ENCODE measurements around the gene PPARA.
A peak's percentile ranks its signal among the peaks of the same experiment; 100 is the strongest.

GRCh38 chr22:46115755-46116490 lies 34.4 kb upstream of the PPARA start:
- peak; percentile 11 for TF ChIP-seq POLR2AphosphoS5 (IDR thresholded peaks at IDR 0.05; ENCODE audit: insufficient read depth, low read depth, low read length)
- TF ChIP-seq EZH2 (IDR thresholded peaks at IDR 0.05; ENCODE audit: borderline replicate concordance, low read depth, low read length, severe bottlenecking): no peak
- no peak for TF ChIP-seq CTCF (IDR thresholded peaks at IDR 0.05; ENCODE audit: extremely low read depth in 1 of 2, insufficient read depth in 1 of 2, low read depth in 1 of 2, low read length in 2 of 2)
- TF ChIP-seq POLR2A (IDR thresholded peaks at IDR 0.05; ENCODE audit: low read depth, low read length): no peak
- no peak for TF ChIP-seq JUN (IDR thresholded peaks at IDR 0.05; ENCODE audit: borderline replicate concordance, insufficient read depth, insufficient read length, low read depth)
- TF ChIP-seq MYC (IDR thresholded peaks at IDR 0.05; ENCODE audit: low read depth, low read length): no peak
